Endothelial cell of umbilical vein (primary cell): ENCODE measurements around the gene GPR78. TPM values are rescaled to one million over a fixed set of nuclear protein-coding genes. Genes with fewer than 3 reads are reported as not detected.

Experiments
- BruUV-seq: library from RNA; stranded (reverse); fragments of 400-500 nt; replicated peaks from 2 replicates; lab custom pipeline; 2021; lab: Mats Ljungman, UMichigan
- CTCF ChIA-PET: fragments of 300-600, 350-600 bp; sonication (Branson Sonifier 250); formaldehyde crosslinking; loops from one replicate; lab custom pipeline; 2021; ENCODE audit warnings: antibody characterized with exemption, inconsistent platforms; lab: Charles Lee
- POLR2A ChIA-PET: fragments of 300-600, 350-600 bp; sonication (Branson Sonifier 250); formaldehyde crosslinking; loops from one replicate; lab custom pipeline; 2021; ENCODE audit warnings: antibody characterized with exemption, inconsistent platforms; lab: Charles Lee
- DNase-seq: peaks from one replicate; pipeline ENCODE4 v3.0.0-alpha.2; 2011; ENCODE audit warnings: low read depth, low spot score
- FAIRE-seq: peaks from 2 replicates; lab custom pipeline; 2011; peaks lifted over from hg19 to GRCh38; lab: Jason Lieb, UNC
- H2AFZ ChIP-seq: 2 replicates; pipeline ENCODE4 v1.6.0; 2012; ENCODE audit warnings: low read depth, low read length, control low read depth, inconsistent platforms
- H3K27ac ChIP-seq: 2 replicates; pipeline ENCODE4 v1.5.1; 2011; ENCODE audit warnings: low read depth, mild to moderate bottlenecking, control low read depth, low read length, moderate library complexity; ENCODE audit not compliant: insufficient read depth
- H3K27me3 ChIP-seq, 2 experiments: 2 replicates each; pipeline versions ENCODE4 v1.6.0 to v1.6.1; 2011; ENCODE audit warnings: low read length in 2 of 2, mixed read lengths in 1 of 2; ENCODE audit not compliant: control insufficient read depth in 2 of 2, insufficient read depth in 2 of 2
- H3K36me3 ChIP-seq, 2 experiments: 2 replicates in 1 of 2; 3 replicates in 1 of 2; pipeline ENCODE4 v1.5.1; 2011; ENCODE audit warnings: low read length in 2 of 2, mild to moderate bottlenecking in 1 of 2, moderate library complexity in 1 of 2; ENCODE audit not compliant: control insufficient read depth in 2 of 2, insufficient read depth in 2 of 2; ENCODE audit errors: extremely low read depth in 1 of 2
- H3K4me1 ChIP-seq: 3 replicates; pipeline ENCODE4 v1.5.1; 2011; ENCODE audit warnings: mild to moderate bottlenecking, low read length; ENCODE audit not compliant: control insufficient read depth, insufficient read depth; ENCODE audit errors: extremely low read depth
- H3K4me2 ChIP-seq: 2 replicates; pipeline ENCODE4 v1.6.1; 2011; ENCODE audit warnings: low read length, control low read depth, mixed read lengths; ENCODE audit not compliant: insufficient read depth
- H3K4me3 ChIP-seq, 3 experiments: fragments of 200-600 bp in 1 of 3; sonication (generic), shearing (Covaris generic) in 1 of 3; replicated peaks in 1 of 3; 2 replicates each; pipeline ENCODE4 v1.5.1; 2011 to 2016; ENCODE audit warnings: control low read depth in 3 of 3, low read length in 3 of 3, mild to moderate bottlenecking in 2 of 3, inconsistent platforms in 1 of 3, low read depth in 1 of 3, moderate library complexity in 1 of 3; ENCODE audit not compliant: insufficient read depth in 1 of 3
- H3K79me2 ChIP-seq: 2 replicates; pipeline ENCODE4 v1.6.0; 2012; ENCODE audit warnings: low read length, inconsistent platforms; ENCODE audit not compliant: control insufficient read depth, insufficient read depth
- H3K9ac ChIP-seq: replicated peaks from 2 replicates; pipeline ENCODE3; 2011; ENCODE audit warnings: low read length, control low read depth; ENCODE audit not compliant: insufficient read depth; ENCODE audit errors: extremely low read depth
- H3K9me1 ChIP-seq: replicated peaks from 3 replicates; pipeline ENCODE4 v1.6.0; 2011; ENCODE audit warnings: mild to moderate bottlenecking, low read length; ENCODE audit not compliant: control insufficient read depth, insufficient read depth; ENCODE audit errors: extremely low read depth
- H3K9me3 ChIP-seq: replicated peaks from 2 replicates; pipeline ENCODE4 v1.5.1; 2012; ENCODE audit warnings: low read length, inconsistent platforms; ENCODE audit not compliant: control insufficient read depth, insufficient read depth
- H4K20me1 ChIP-seq: replicated peaks from 2 replicates; pipeline ENCODE3; 2011; ENCODE audit warnings: mild to moderate bottlenecking, low read length; ENCODE audit not compliant: control insufficient read depth, insufficient read depth; ENCODE audit errors: extremely low read depth
- EZH2 ChIP-seq: IDR thresholded peaks from 2 replicates; pipeline ENCODE4 v1.6.1; 2012; ENCODE audit warnings: borderline replicate concordance, low read depth, mild to moderate bottlenecking, moderate library complexity, low read length, inconsistent platforms; ENCODE audit not compliant: severe bottlenecking
- FOS ChIP-seq: IDR thresholded peaks from 2 replicates; pipeline ENCODE4 v1.6.1; 2011; ENCODE audit warnings: mild to moderate bottlenecking, low read length, moderate library complexity, borderline replicate concordance; ENCODE audit not compliant: insufficient read depth
- GATA2 ChIP-seq: IDR thresholded peaks from 2 replicates; pipeline ENCODE4 v1.7.0; 2011; ENCODE audit warnings: low read depth, mild to moderate bottlenecking, moderate library complexity, mixed read lengths, low read length; ENCODE audit not compliant: insufficient read length, insufficient read depth
- JUN ChIP-seq: IDR thresholded peaks from 2 replicates; pipeline ENCODE4 v1.6.1; 2011; ENCODE audit warnings: borderline replicate concordance, low read depth; ENCODE audit not compliant: insufficient read length, insufficient read depth
- MYC ChIP-seq: IDR thresholded peaks from one replicate; pipeline ENCODE4 v1.6.1; 2011; ENCODE audit warnings: mild to moderate bottlenecking, low read depth, low read length
- POLR2A ChIP-seq: IDR thresholded peaks from 2 replicates; pipeline ENCODE4 v1.6.1; 2012; ENCODE audit warnings: low read depth, mild to moderate bottlenecking, control low read depth, low read length
- POLR2AphosphoS5 ChIP-seq: IDR thresholded peaks from 2 replicates; pipeline ENCODE4 v1.6.1; 2012; ENCODE audit warnings: low read depth, mild to moderate bottlenecking, control low read depth, low read length, moderate library complexity; ENCODE audit not compliant: insufficient read depth
- dilution Hi-C: fragments of 300-500 bp; cut with MboI; formaldehyde crosslinking; loops from one replicate; pipeline ENCODE4 v1.15.0; 2019; ENCODE audit warnings: low sequenced_read_pairs; ENCODE audit not compliant: extremely low pct_ligation_motif_present
- intact Hi-C: fragments of 100-400 bp; cut with micrococcal nuclease; formaldehyde crosslinking; loops from one replicate; pipeline ENCODE4 v1.10.0; 2022
- polyA plus RNA-seq, 4 experiments: library from polyadenylated mRNA; depleted of rRNA in 3 of 4; stranded (reverse) in 3 of 4; unstranded in 1 of 4; fragments of >200 nt; gene quantifications; 2 replicates each; pipeline versions ENCODE4 v1.2.1 to v1.2.3, GENCODE V29; 2011 to 2012; ENCODE audit warnings: missing spikeins in 1 of 4
- total RNA-seq: library from RNA; stranded (reverse); gene quantifications from 2 replicates; pipeline ENCODE4 v1.2.3, GENCODE V29; 2021
- TF ChIP-seq, protein P1 (sequence below): IDR thresholded peaks from 2 replicates; pipeline ENCODE4 v1.6.1; 2011; ENCODE audit not compliant: insufficient read depth, insufficient read length
- TF ChIP-seq, protein P2 (sequence below), 2 donors: IDR thresholded peaks; 1 replicate in 1 of 2; 2 replicates in 1 of 2; pipeline ENCODE4 v1.5.1; 2011; ENCODE audit warnings: low read length in 2 of 2, mild to moderate bottlenecking in 2 of 2, moderate library complexity in 2 of 2, control low read depth in 1 of 2, inconsistent platforms in 1 of 2, low read depth in 1 of 2; ENCODE audit not compliant: insufficient read depth in 1 of 2; ENCODE audit errors: extremely low read depth in 1 of 2

The GPR78 gene
- total and polyA plus RNA-seq, 2 donors (not counting 3 experiments of a cell fraction or from before 2014, with no cell fraction given): not detected

DNA sequence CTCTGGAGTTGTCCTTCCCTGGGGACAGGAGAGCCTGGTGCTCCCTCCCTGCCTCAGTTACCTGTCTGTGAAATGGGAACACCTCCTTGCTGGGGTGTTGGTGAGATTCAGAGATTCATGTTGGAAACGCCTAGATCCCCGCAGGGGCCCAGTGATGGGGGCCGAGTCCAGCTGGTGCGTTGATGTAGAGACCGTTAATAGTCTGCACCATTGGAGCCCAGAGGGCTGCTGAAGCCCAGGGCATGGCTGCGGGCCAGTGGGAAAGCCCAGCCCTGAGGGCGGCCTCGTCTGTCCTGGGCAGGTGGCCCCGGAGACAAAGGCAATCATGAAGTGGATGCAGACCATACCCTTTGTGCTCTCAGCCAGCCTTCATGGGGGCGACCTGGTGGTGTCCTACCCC, 26.8 kb downstream of the GPR78 start:
- Histone ChIP-seq H3K36me3 (no peaks in the 10 kb centered on the region), H3K4me2 (no peak overlapping the region), H3K27me3 (no peaks in the 10 kb centered on the region), H3K4me3 (no peak overlapping the region), H3K9ac (no peak overlapping the region), H3K79me2 (no peaks in the 10 kb centered on the region), H3K4me1 (no peaks in the 10 kb centered on the region), H4K20me1 (no peaks in the 10 kb centered on the region), H3K27ac (no peak overlapping the region), H3K9me3 (no peaks in the 10 kb centered on the region), H3K9me1 (no peaks in the 10 kb centered on the region), H2AFZ (no peak overlapping the region)
- BruUV-seq: no TSS peak
- no peak for TF ChIP-seq GATA2
- TF ChIP-seq, protein P1, sequence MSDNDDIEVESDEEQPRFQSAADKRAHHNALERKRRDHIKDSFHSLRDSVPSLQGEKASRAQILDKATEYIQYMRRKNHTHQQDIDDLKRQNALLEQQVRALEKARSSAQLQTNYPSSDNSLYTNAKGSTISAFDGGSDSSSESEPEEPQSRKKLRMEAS: no peak
- TF ChIP-seq MYC: no peak
- no peak for TF ChIP-seq FOS
- TF ChIP-seq, protein P2, sequence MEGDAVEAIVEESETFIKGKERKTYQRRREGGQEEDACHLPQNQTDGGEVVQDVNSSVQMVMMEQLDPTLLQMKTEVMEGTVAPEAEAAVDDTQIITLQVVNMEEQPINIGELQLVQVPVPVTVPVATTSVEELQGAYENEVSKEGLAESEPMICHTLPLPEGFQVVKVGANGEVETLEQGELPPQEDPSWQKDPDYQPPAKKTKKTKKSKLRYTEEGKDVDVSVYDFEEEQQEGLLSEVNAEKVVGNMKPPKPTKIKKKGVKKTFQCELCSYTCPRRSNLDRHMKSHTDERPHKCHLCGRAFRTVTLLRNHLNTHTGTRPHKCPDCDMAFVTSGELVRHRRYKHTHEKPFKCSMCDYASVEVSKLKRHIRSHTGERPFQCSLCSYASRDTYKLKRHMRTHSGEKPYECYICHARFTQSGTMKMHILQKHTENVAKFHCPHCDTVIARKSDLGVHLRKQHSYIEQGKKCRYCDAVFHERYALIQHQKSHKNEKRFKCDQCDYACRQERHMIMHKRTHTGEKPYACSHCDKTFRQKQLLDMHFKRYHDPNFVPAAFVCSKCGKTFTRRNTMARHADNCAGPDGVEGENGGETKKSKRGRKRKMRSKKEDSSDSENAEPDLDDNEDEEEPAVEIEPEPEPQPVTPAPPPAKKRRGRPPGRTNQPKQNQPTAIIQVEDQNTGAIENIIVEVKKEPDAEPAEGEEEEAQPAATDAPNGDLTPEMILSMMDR (IDR thresholded peaks at IDR 0.05; ENCODE audit: extremely low read depth in 1 of 2, insufficient read depth in 1 of 2, low read depth in 1 of 2, low read length in 2 of 2): no peak
- TF ChIP-seq POLR2A: no peak
- no peak for TF ChIP-seq EZH2
- no peak for TF ChIP-seq JUN
- TF ChIP-seq POLR2AphosphoS5: no peak
- ChIA-PET POLR2A (no interaction called here), CTCF (interaction anchor here (0.6 to 4.4 kb wide), 19 partner anchors 8 to 313 kb away, joined by 3 to 17 read pairs (median 4); partner anchors contain the start of gene CPZ)
- dilution Hi-C loops: no loop called here
- intact Hi-C loops: no loop called here
- FAIRE-seq (no peak), DNase-seq (no peak)
